ENCODE data around the gene FBXW7.
A peak's percentile ranks its signal among the peaks of the same experiment; 100 is the strongest.

FBXW7 gene

DNA sequence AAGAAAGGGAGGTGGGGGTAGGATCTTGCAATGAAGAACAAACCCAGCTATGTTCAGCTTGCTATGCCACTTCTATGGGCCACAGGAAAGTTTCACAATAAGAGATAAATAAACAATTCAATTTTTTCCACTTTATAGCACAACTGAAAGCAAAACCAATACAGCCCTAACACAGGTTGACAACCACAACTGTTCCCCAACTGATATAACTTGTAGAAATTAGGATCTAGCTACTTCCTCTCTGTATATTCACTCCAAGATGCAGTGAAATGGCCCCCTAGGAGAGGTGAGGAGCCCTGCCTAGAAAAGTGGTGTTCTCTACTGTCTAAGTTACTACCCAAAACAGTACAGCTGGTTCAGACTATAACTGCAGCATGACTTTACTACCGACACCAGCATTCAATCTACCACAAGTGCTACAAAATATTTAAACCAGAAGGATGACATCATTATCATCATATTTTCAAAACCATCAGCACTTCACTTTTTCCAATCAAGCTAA lies 77.0 kb downstream of the FBXW7 start:
- TF ChIP-seq, protein P1, sequence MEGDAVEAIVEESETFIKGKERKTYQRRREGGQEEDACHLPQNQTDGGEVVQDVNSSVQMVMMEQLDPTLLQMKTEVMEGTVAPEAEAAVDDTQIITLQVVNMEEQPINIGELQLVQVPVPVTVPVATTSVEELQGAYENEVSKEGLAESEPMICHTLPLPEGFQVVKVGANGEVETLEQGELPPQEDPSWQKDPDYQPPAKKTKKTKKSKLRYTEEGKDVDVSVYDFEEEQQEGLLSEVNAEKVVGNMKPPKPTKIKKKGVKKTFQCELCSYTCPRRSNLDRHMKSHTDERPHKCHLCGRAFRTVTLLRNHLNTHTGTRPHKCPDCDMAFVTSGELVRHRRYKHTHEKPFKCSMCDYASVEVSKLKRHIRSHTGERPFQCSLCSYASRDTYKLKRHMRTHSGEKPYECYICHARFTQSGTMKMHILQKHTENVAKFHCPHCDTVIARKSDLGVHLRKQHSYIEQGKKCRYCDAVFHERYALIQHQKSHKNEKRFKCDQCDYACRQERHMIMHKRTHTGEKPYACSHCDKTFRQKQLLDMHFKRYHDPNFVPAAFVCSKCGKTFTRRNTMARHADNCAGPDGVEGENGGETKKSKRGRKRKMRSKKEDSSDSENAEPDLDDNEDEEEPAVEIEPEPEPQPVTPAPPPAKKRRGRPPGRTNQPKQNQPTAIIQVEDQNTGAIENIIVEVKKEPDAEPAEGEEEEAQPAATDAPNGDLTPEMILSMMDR (IDR thresholded peaks at IDR 0.05; ENCODE audit: insufficient read depth, low read depth, low read length, missing control alignments), result no peak
- H3K4me3 ChIP-seq (ENCODE audit: low read length), result no peak overlapping the region
- DNase-seq (ENCODE audit: low read depth), result no peak

DNA sequence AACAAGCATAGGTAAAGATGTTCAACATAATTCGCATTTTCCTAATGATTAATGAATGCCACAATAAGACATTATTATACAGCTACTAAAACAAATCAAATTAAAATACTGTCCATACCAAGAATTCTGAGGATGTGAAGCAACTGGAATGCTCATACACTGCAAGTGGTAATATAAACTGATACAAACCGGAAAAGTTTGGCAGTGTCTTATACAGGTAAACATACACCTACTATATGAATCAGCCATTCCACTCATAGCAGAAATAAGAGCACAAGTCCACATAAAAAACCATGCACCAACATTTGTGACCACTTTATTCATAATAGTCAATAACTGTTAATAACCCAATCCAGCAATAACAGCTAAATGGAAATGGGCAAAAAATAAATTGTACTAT lies 79.3 kb downstream of the FBXW7 start:
- no peak overlapping the region for H3K4me3 ChIP-seq (ENCODE audit: low read length)
- DNase-seq (ENCODE audit: low read depth), result peak; percentile 73
- TF ChIP-seq, protein P1 (IDR thresholded peaks at IDR 0.05; ENCODE audit: insufficient read depth, low read depth, low read length, missing control alignments), result no peak

DNA sequence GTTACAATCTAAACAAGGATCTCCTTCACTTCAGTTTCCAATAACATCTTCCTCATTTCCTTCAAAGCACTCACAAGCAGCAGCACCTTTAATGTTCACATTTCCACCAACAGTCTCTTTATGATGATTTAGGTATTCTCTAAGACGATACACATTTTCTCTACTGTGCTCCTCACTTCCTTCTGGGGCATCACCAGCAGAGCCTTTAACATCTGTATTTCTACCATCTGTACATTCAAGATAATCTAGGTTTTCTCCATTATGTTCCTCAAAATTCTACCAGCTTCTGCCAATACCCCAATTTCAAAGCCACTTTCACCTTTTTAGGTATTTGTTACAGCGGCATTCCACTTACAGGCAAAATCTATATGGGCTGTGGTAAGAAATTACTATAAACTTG lies 80.6 kb downstream of the FBXW7 start:
- TF ChIP-seq, protein P1 (IDR thresholded peaks at IDR 0.05; ENCODE audit: insufficient read depth, low read depth, low read length, missing control alignments), result no peak
- no peak overlapping the region for H3K4me3 ChIP-seq (ENCODE audit: low read length)
- no peak for DNase-seq (ENCODE audit: low read depth)

DNA sequence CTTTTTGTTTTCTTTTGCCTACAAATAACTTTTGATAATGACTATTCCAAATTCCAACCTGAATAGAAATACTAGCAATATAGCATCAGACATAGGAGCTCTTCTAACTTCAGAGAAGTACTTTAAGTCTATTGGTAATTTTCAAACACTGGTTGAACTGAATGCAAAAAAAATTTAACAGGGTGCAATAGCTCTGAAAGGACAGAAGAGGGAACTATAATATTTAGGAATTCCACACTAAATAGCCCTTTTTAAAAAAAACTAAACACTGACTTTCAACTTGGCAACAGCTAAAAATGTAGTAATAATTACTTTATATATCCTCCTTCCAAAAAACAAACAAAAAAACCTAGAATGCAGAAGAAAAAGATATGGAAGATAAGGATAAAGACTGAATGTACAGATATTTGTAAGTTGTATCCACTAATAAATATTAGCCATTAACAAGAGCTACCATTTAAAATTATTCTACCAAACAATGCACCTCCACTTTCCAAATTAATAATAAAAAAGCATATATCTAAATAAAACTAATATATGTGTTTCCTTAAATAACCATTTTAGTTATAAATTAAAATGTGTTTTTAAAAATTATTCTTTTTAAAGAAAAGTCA lies 81.4 kb downstream of the FBXW7 start:
- DNase-seq (ENCODE audit: low read depth), result peak; percentile 29
- H3K4me3 ChIP-seq (ENCODE audit: low read length), result no peak overlapping the region
- TF ChIP-seq, protein P1 (IDR thresholded peaks at IDR 0.05; ENCODE audit: insufficient read depth, low read depth, low read length, missing control alignments), result peak; percentile 49

DNA sequence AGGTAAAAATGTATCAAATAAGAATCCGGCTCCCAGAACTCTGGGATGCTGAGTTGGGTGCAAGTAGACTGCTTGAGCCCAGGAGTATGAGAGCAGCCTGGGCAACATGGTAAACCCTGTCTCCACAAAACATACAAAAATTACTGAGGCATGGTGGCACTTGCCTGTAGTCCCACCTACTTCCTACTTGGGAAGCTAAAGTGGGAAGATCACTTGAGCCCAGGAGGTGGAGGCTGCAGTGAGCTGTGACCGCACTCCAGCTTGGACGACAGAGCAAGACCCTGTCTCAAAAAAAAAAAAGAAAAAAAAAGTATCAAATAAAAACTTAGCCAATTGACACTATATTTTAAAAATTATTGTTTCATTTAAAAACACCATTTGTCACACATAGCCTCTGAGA lies 84.4 kb downstream of the FBXW7 start:
- TF ChIP-seq, protein P1 (IDR thresholded peaks at IDR 0.05; ENCODE audit: insufficient read depth, low read depth, low read length, missing control alignments), result no peak
- no peak overlapping the region for H3K4me3 ChIP-seq (ENCODE audit: low read length)
- no peak for DNase-seq (ENCODE audit: low read depth)

DNA sequence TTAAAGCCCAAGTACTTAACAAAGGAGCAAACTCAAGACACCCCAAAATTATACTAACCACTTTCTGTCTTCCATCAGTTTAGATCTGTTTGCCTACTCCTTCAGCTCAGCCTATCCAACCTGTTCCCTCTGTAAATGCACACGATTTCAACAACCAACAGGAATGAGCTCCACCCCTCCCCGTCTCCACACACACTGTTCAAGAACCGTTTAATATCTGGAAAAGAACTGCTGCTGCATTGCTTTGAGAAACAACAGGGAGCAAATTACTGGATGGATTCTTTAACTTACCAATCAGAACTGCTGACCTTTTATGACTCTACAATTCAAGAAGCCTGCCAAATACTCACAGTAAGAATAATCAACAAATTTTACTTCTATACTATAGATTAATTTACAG lies 87.0 kb downstream of the FBXW7 start:
- TF ChIP-seq, protein P1 (IDR thresholded peaks at IDR 0.05; ENCODE audit: insufficient read depth, low read depth, low read length, missing control alignments), result no peak
- DNase-seq (ENCODE audit: low read depth), result no peak
- no peak overlapping the region for H3K4me3 ChIP-seq (ENCODE audit: low read length)

Measured in epithelial cell of esophagus (primary cell).